HepG2 (cell line): ENCODE results near the gene RPL26. TPM values are rescaled to one million over a fixed set of nuclear protein-coding genes. Genes with fewer than 3 reads are reported as not detected.

Experiments
- ETV5 ChIP-seq: IDR thresholded peaks from 2 replicates; pipeline ENCODE4 v1.6.1; 2018; ENCODE audit warnings: missing biosample characterization, missing genetic modification reagents, inconsistent platforms, borderline replicate concordance
- HCFC1 ChIP-seq: fragments of 150-350 bp; IDR thresholded peaks from 2 replicates; pipeline ENCODE4 v1.6.1; 2014; ENCODE audit warnings: low read depth, low read length
- MYC ChIP-seq: sonication (generic); formaldehyde crosslinking; IDR thresholded peaks from 2 replicates; pipeline ENCODE4 v1.9.0; 2021; ENCODE audit warnings: missing genetic modification reagents, borderline replicate concordance
- NFIB ChIP-seq: sonication (generic); formaldehyde crosslinking; IDR thresholded peaks from 2 replicates; pipeline ENCODE4 v1.9.0; 2021; ENCODE audit warnings: missing genetic modification reagents, mild to moderate bottlenecking, borderline replicate concordance
- POLR2AphosphoS2 ChIP-seq: IDR thresholded peaks from 2 replicates; pipeline ENCODE4 v1.6.1; 2011; ENCODE audit warnings: low read depth, low read length, improper control_type of control experiment
- PPARG ChIP-seq: conservative IDR thresholded peaks from 2 replicates; pipeline ENCODE4 v1.6.1; 2016; ENCODE audit warnings: missing biosample characterization, missing genetic modification reagents
- PRMT3 ChIP-seq: sonication (generic); formaldehyde crosslinking; IDR thresholded peaks from 2 replicates; pipeline ENCODE4 v1.8.1; 2022; ENCODE audit warnings: low read depth, mild to moderate bottlenecking, moderate library complexity, missing genetic modification reagents, borderline replicate concordance
- RARG ChIP-seq: sonication (generic); formaldehyde crosslinking; IDR thresholded peaks from 2 replicates; pipeline ENCODE4 v1.4.0; 2020; ENCODE audit warnings: low read depth, mild to moderate bottlenecking, missing genetic modification reagents
- RNF2 ChIP-seq: fragments of 450-650 bp; conservative IDR thresholded peaks from 2 replicates; pipeline ENCODE4 v1.6.1; 2016; ENCODE audit warnings: low read depth
- SATB2 ChIP-seq: sonication (generic); formaldehyde crosslinking; IDR thresholded peaks from 2 replicates; pipeline ENCODE4 v1.5.0; 2020; ENCODE audit warnings: missing genetic modification reagents
- SMC3 ChIP-seq: IDR thresholded peaks from 2 replicates; pipeline ENCODE4 v1.6.1; 2011; ENCODE audit warnings: low read length, improper control_type of control experiment
- TMF1 ChIP-seq: sonication (generic); formaldehyde crosslinking; IDR thresholded peaks from 2 replicates; pipeline ENCODE4 v1.8.1; 2022; ENCODE audit warnings: low read depth, missing genetic modification reagents
- XRCC5 ChIP-seq: fragments of 200-400 bp; formaldehyde crosslinking; optimal IDR thresholded peaks from 2 replicates; pipeline ENCODE3; 2017; ENCODE audit warnings: mild to moderate bottlenecking, low read length
- ZNF124 ChIP-seq: sonication (generic); formaldehyde crosslinking; IDR thresholded peaks from 2 replicates; pipeline ENCODE4 v1.4.0; 2020; ENCODE audit warnings: missing genetic modification reagents
- ZNF335 ChIP-seq: sonication (generic); formaldehyde crosslinking; IDR thresholded peaks from 2 replicates; pipeline ENCODE4 v1.4.0; 2020; ENCODE audit warnings: missing genetic modification reagents
- polyA plus RNA-seq, 8 experiments: library from polyadenylated mRNA; depleted of rRNA in 3 of 8; stranded (reverse) in 7 of 8; unstranded in 1 of 8; fragments of >200 nt; fragmentation: Illumina TruSeq in 4 of 8; extraction: Trizol in 4 of 8; gene quantifications; 2 replicates each; pipeline versions ENCODE4 v1.2.1 to v1.2.3, GENCODE V29; 2011 to 2016; ENCODE audit warnings: low read depth in 4 of 8, missing spikeins in 1 of 8, mixed read lengths in 1 of 8; ENCODE audit not compliant: insufficient read depth in 1 of 8
- total RNA-seq, 5 experiments: library from RNA; depleted of rRNA; stranded (reverse); fragments of >200 nt; fragmentation: Illumina TruSeq; extraction: Trizol; gene quantifications; 2 replicates each; pipeline ENCODE4 v1.2.3, GENCODE V29; 2016; ENCODE audit warnings: low read depth in 1 of 5
- TF ChIP-seq, protein P1 (sequence below): sonication (generic); formaldehyde crosslinking; IDR thresholded peaks from 2 replicates; pipeline ENCODE4 v1.4.0; 2020; ENCODE audit warnings: missing genetic modification reagents
- TF ChIP-seq, protein P2 (sequence below): sonication (generic); formaldehyde crosslinking; IDR thresholded peaks from 2 replicates; pipeline ENCODE4 v1.5.0; 2020; ENCODE audit warnings: missing genetic modification reagents
- TF ChIP-seq, protein P3 (sequence below): sonication (generic); formaldehyde crosslinking; IDR thresholded peaks from 2 replicates; pipeline ENCODE4 v1.4.0; 2020; ENCODE audit warnings: mild to moderate bottlenecking, missing genetic modification reagents
- TF ChIP-seq, protein P4 (sequence below): IDR thresholded peaks from 2 replicates; pipeline ENCODE4 v1.6.1; 2016; ENCODE audit warnings: low read depth, control low read depth
- TF ChIP-seq, protein P5 (sequence below): sonication (generic); formaldehyde crosslinking; IDR thresholded peaks from 2 replicates; pipeline ENCODE4 v1.5.0; 2020; ENCODE audit warnings: mild to moderate bottlenecking, missing genetic modification reagents
- TF ChIP-seq, protein P6 (sequence below): sonication (generic); formaldehyde crosslinking; IDR thresholded peaks from 2 replicates; pipeline ENCODE4 v1.5.0; 2020; ENCODE audit warnings: missing genetic modification reagents, mild to moderate bottlenecking, borderline replicate concordance
- TF ChIP-seq, protein P7 (sequence below): sonication (generic); formaldehyde crosslinking; IDR thresholded peaks from 2 replicates; pipeline ENCODE4 v1.8.1; 2023; ENCODE audit warnings: mild to moderate bottlenecking, moderate library complexity, missing genetic modification reagents

RPL26 gene
- total and polyA plus RNA-seq, 2 of the 13 experiments (the other 11 are each of a cell fraction or from before 2014, with no cell fraction given), result 2,817 to 3,529 TPM

DNA sequence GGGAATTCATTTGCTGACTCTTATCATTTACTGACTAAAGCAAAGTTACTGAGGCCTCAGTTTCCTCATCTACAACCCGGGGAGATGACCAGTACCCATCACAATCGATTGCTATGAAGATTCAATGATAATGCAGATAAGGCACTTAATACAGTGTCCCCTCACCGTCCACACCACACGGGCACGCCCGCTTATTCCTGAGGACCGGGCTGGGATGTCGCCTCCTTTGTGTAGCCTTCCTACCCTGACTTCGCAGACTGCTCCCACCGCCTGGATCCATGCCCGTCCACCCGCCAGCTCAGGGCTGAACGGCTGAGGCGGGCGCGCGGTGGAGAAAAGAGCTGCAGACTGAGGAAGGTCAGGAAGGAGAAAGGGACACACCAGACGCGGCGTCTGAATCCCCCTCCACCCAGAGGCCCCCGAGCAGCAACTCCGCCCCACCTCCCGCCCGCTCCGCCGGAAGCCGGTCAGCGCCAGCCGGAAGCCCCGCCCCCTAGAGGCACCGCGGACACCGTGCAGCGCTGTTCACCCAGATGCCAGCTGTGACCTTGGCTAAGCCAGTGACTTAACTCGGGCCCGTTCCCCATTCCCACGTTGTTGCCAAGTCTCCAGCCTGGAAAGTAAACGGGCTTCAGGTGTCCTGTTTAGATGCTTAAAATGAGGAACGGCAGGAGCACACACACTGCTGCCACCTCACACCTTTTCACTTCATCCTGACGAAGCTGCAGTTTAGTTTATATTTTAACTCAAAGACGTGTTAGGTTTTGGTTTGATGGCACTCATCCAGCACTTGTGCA is 6.5 kb downstream of the RPL26 start, which contains the start of gene KRABD2 (continued):
- TF ChIP-seq SATB2 (CRISPR knock-in tag) (0 out of 2 replicates have a peak, but pooled peaks have one; percentile 70), PRMT3 (CRISPR knock-in tag) (peak; percentile 70; the same call in 1 of the 2 replicates), RNF2 (0 out of 2 replicates have a peak, but pooled peaks have one; percentile 38), TMF1 (CRISPR knock-in tag) (no peak), HCFC1 (peak; percentile 32; the same call in 1 of the 2 replicates), PPARG (no peak), POLR2AphosphoS2 (peak; percentile 91; the same call in 1 of the 2 replicates), ZNF335 (CRISPR knock-in tag) (0 out of 2 replicates have a peak, but pooled peaks have one; percentile 42), ETV5 (CRISPR knock-in tag) (peak; percentile 68; the same call in 1 of the 2 replicates), ZNF124 (CRISPR knock-in tag) (peak; percentile 75; the same call in 1 of the 2 replicates), XRCC5 (peak; percentile 62), RARG (CRISPR knock-in tag) (no peak), NFIB (CRISPR knock-in tag) (no peak), SMC3 (no peak), MYC (peak; percentile 79)
- TF ChIP-seq, protein P1, sequence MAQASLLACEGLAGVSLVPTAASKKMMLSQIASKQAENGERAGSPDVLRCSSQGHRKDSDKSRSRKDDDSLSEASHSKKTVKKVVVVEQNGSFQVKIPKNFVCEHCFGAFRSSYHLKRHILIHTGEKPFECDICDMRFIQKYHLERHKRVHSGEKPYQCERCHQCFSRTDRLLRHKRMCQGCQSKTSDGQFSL (CRISPR knock-in tag), result 0 out of 2 replicates have a peak, but pooled peaks have one; percentile 69
- TF ChIP-seq, protein P2, sequence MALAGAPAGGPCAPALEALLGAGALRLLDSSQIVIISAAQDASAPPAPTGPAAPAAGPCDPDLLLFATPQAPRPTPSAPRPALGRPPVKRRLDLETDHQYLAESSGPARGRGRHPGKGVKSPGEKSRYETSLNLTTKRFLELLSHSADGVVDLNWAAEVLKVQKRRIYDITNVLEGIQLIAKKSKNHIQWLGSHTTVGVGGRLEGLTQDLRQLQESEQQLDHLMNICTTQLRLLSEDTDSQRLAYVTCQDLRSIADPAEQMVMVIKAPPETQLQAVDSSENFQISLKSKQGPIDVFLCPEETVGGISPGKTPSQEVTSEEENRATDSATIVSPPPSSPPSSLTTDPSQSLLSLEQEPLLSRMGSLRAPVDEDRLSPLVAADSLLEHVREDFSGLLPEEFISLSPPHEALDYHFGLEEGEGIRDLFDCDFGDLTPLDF (CRISPR knock-in tag), result peak; percentile 61; the same call in 1 of the 2 replicates
- TF ChIP-seq, protein P3, sequence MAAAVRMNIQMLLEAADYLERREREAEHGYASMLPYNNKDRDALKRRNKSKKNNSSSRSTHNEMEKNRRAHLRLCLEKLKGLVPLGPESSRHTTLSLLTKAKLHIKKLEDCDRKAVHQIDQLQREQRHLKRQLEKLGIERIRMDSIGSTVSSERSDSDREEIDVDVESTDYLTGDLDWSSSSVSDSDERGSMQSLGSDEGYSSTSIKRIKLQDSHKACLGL (CRISPR knock-in tag), result no peak
- TF ChIP-seq, protein P4, sequence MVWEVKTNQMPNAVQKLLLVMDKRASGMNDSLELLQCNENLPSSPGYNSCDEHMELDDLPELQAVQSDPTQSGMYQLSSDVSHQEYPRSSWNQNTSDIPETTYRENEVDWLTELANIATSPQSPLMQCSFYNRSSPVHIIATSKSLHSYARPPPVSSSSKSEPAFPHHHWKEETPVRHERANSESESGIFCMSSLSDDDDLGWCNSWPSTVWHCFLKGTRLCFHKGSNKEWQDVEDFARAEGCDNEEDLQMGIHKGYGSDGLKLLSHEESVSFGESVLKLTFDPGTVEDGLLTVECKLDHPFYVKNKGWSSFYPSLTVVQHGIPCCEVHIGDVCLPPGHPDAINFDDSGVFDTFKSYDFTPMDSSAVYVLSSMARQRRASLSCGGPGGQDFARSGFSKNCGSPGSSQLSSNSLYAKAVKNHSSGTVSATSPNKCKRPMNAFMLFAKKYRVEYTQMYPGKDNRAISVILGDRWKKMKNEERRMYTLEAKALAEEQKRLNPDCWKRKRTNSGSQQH, result no peak; the same call in 1 of the 2 replicates
- TF ChIP-seq, protein P5, sequence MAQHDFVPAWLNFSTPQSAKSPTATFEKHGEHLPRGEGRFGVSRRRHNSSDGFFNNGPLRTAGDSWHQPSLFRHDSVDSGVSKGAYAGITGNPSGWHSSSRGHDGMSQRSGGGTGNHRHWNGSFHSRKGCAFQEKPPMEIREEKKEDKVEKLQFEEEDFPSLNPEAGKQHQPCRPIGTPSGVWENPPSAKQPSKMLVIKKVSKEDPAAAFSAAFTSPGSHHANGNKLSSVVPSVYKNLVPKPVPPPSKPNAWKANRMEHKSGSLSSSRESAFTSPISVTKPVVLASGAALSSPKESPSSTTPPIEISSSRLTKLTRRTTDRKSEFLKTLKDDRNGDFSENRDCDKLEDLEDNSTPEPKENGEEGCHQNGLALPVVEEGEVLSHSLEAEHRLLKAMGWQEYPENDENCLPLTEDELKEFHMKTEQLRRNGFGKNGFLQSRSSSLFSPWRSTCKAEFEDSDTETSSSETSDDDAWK (CRISPR knock-in tag), result no peak
- TF ChIP-seq, protein P6, sequence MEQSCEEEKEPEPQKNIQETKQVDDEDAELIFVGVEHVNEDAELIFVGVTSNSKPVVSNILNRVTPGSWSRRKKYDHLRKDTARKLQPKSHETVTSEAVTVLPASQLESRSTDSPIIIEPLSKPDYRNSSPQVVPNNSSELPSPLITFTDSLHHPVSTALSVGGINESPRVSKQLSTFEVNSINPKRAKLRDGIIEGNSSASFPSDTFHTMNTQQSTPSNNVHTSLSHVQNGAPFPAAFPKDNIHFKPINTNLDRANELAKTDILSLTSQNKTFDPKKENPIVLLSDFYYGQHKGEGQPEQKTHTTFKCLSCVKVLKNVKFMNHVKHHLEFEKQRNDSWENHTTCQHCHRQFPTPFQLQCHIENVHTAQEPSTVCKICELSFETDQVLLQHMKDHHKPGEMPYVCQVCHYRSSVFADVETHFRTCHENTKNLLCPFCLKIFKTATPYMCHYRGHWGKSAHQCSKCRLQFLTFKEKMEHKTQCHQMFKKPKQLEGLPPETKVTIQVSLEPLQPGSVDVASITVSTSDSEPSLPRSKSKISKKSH (CRISPR knock-in tag), result no peak
- TF ChIP-seq, protein P7, sequence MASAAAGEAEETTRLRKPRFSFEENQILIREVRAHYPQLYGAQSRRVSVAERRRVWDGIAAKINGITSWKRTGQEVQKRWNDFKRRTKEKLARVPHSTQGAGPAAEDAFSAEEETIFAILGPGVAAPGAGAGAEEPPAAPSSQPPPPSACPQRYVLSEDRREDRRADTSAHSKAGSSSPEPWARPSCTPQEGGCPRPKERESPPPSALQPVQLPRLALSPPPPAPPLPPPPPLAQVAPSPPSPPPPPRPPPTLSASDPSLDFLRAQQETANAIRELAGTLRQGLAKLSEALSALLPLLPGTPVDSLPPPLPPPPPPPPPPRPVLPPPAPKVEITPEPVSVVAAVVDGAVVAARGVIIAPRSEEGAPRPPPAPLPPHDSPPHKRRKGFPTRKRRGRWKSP (CRISPR knock-in tag), result no peak
